Fibroblast of the aortic adventitia (primary cell): ENCODE results near the gene MIB1. TPM values are rescaled to one million over a fixed set of nuclear protein-coding genes. Genes with fewer than 3 reads are reported as not detected.

Experiments
- DNase-seq: peaks from one replicate; pipeline ENCODE4 v3.0.0-alpha.2; 2010; ENCODE audit warnings: low read depth
- H3K4me3 ChIP-seq: 2 replicates; pipeline ENCODE4 v1.5.1; 2011; ENCODE audit warnings: low read depth, mild to moderate bottlenecking, control low read depth, low read length, moderate library complexity
- CTCF ChIP-seq: IDR thresholded peaks from 2 replicates; pipeline ENCODE4 v1.5.1; 2011; ENCODE audit warnings: mild to moderate bottlenecking, low read length, control low read depth, inconsistent platforms; ENCODE audit not compliant: insufficient read depth
- total RNA-seq: library from RNA; depleted of rRNA; stranded (reverse); fragments of >200 nt; gene quantifications from 2 replicates; pipeline ENCODE4 v1.2.3, GENCODE V29; 2012; ENCODE audit warnings: low replicate concordance

Gene MIB1
- total RNA-seq, 1 donor: 47.0 TPM

DNA sequence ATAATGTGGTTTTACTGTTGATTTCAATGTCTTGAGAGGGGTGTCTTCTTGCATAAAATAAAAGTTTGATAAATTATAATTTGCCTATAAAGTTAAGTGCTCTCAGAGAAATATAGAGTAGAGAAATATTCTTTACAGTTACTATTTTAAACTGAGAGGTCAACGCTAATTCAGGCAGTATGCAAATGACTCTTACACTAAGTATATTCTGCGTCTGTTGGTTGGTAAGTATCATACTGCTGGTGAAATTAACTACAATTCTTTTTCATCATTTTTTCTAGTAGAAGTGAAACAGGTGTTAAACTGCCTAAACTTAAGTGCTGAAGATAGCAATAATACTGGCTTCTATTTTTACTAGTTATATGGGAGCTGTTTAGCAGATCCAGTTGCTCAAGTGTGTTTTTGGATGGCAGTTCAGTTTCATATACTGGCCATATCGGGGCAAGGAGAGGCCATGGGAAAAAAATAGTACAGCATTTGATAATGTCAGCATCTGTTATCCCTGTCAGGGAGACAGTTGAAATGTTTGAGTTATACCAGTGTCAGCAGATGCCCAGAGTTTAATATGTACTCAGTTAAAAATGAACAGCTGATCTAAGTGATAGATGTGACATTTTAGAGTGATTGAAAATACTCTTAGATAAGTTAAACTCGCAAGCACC, 86.2 kb downstream of the MIB1 start:
- DNase-seq: no peak
- TF ChIP-seq CTCF: no peak
- no peak overlapping the region for H3K4me3 ChIP-seq

GRCh38 chr18:21830532-21830931, 89.9 kb downstream of the MIB1 start:
- no peak for TF ChIP-seq CTCF

DNA sequence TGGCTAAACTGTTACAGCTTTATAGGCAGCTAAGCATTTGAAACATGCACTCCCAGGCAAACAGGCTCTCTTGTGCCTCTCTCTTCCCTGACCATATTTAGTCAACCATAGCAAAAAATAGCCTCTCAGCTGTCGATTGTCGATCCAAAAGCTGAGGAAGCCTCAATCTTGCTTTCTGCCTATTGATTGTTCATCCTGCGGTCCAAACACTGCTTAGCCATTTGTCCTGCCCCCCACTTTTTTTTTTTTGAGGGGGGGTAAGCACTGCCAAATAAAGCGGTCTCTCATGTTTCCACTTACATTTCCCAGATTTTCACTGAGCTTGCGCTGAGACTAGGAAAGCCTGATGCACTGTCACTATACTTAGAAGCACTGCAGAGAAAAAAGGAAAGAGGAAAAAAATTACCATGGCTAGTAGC, 90.8 kb downstream of the MIB1 start:
- TF ChIP-seq CTCF: no peak
- H3K4me3 ChIP-seq: no peak overlapping the region
- DNase-seq: peak; percentile 35

More at GRCh38 chr18:21830532-21830931, 89.9 kb downstream of the MIB1 start:
- no peak overlapping the region for H3K4me3 ChIP-seq
- DNase-seq: no peak

DNA sequence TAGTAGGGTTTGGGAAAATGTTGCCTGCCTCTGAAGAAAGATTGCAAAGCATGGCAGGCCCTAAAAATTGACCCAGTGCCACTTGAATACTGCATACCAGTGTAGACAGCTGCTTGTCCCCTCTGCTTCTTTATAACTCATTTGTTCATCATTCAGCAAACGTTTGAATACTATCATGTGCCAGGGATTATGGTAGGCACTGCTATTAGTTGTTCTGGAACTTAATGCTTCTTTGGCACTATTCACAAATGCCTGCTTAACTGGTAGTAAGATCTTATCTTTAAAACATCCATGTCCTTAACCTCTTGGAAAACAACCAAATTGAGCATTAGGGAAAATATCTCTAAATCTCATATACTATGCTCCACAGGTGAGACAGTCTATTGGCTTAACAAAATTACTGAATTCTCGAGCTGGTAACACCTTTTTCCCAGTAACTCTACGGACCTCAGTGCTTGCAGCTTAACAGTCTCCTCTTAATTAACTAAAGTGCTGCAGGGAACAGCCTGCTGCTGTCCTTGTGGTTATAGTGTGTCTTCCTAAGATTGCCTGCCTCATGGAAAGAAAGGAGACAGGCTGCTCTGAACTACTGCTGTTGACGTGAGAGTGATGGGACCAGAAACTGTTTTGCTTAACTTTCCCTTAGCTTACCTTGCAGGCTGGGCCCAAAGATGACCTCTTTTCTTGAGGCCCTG, 93.2 kb downstream of the MIB1 start:
- TF ChIP-seq CTCF: no peak
- H3K4me3 ChIP-seq: no peak overlapping the region
- DNase-seq: no peak

DNA sequence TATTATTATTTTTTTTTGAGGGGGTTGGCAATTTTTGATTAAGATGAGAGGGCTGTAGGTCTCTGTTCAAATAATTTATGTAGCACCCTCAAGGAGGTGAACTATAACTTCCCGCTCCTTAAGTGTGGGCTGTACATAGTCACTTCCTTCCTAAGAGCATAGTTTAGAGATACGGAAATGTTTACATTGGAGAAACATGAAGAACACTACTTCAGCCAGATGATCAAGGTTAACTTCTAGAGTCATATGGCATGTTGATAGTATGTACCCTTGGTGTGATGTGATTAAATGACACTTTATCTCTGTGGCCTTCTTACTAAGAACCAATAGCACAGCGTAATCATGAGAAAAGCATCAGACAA, 93.7 kb downstream of the MIB1 start:
- DNase-seq: no peak
- no peak for TF ChIP-seq CTCF
- no peak overlapping the region for H3K4me3 ChIP-seq

GRCh38 chr18:21841570-21841969, 101.0 kb downstream of the MIB1 start:
- no peak for DNase-seq
- no peak for TF ChIP-seq CTCF

More at GRCh38 chr18:21841570-21841969, 101.0 kb downstream of the MIB1 start:
- no peak overlapping the region for H3K4me3 ChIP-seq
